ENCODE measurements around the gene LRFN2.

The LRFN2 gene

DNA sequence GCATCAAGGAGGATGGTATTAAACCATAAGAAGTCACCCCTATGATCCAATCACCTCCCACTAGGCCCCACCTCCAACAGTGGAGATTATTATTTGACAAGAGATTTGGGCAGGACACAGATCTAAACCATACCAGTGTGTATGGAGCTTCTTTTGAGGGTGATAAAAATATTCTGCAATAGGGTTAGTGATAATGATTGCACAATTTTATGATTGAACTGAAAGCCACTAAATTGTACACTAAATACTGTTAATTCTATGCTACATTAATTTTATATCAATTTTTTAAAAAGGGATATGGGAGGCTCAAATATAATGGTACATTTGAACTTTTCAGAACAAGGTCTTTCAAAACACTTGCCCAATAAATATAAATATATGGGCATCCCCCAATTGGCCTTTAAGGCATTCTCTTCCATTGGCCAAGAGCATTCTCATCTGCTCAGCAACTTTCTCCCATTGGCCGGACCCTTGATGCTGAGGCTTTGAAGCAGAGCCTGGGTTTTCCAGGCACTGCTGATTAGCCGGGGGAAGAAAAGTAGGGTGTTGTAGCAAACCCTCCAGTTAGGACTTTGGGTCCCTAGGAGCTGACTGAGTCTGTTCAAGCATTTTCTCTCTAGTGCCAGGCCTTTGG is 209.9 kb downstream of the LRFN2 start:
- DNase-seq (ENCODE audit: low read depth): no peak

DNA sequence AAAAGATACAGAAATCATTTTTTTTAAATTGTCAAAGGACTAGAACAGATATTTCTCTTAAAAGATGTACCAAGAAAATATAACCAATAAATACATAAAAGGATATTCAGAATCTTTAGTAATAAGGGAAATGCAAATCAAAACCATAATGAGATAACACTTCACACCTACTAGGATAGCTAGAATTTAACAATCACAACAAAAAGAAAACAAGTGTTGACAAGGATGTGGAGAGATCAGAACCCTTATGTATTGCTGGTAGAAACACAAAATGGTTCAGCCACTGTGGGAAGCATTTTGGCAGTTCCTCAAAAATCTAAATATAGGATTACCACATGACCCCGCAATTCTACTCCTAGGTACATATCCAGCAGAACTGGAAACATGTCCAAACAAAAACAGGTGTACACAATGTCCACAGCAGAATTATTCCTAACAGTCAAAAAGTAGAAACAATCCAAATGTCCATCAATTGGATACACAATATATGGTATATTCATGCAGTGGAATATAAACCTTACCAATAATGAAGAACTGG is 211.0 kb downstream of the LRFN2 start:
- DNase-seq (ENCODE audit: low read depth): no peak

DNA sequence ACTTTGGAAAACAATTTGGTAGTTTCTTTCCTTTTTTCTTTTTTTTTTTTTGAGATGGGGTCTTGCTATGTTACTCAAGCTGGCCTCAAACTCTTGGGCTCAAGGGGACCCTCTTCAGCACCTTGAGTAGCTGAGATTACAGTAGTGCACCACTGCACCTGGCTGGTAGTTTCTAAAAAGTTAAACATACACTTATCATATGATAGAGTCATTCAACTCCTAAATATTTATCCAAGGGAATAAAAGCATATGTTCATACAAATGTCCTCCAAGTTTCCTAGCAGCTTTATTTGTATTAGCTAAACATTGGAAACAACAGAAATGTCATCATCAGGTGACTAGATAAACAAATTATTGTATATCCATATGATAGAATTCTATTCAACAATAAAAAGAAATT is 213.9 kb downstream of the LRFN2 start:
- DNase-seq (ENCODE audit: low read depth): no peak

DNA sequence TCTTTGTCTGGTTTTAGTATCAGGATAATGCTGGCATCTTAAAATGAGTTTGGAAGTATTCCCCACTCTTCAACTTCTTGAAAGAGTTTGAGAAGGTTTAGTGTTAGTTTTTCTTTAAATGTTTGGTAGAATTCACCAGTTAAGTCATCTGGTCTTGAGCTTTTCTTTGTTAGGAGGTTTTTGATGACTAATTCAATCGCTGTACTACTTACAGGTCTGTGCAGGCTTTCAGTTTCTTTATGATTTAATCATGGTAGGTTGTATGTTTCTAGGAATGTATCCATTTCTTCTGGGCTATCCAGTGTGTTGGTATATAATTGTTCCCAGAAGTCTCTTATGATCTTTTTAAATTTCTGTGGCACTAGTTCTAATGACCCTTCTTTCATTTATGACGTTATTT is 215.5 kb downstream of the LRFN2 start:
- no peak for DNase-seq (ENCODE audit: low read depth)

DNA sequence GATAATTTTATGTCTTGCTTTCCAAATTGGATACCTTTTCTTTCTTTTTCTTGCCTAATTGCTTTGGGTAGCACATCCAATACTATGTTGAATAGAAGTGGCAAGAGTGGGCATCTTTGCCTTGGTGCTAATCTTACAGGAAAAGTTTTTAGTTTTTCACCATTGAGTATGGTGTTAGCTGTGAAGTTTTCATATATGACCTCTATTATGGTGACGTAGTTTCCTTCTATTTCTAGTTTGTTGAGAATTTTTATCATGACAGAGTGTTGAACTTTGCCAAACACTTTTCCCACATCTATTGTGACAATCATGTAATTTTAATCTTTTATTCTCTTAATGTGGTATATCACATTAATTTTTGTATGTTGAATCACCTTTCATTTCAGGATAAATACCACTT is 216.1 kb downstream of the LRFN2 start:
- DNase-seq (ENCODE audit: low read depth): no peak

DNA sequence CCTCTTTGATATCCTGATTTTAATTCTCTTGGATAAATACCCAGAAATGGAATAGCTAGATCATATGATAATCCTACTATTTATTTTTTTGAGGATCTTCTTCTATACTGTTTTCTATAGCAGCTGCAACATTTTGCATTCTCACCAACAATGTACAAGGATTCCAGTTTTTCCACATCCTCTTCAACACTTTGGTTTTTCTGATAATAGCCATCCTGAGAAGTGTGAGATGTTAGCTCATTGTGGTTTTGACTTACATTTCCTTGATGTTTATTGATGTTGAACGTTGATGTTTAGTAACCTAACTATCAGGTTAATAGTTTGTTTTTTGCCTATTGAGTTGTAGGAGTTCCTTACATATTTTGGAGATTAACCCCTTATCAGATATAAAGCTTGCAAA is 217.3 kb downstream of the LRFN2 start:
- no peak for DNase-seq (ENCODE audit: low read depth)

DNA sequence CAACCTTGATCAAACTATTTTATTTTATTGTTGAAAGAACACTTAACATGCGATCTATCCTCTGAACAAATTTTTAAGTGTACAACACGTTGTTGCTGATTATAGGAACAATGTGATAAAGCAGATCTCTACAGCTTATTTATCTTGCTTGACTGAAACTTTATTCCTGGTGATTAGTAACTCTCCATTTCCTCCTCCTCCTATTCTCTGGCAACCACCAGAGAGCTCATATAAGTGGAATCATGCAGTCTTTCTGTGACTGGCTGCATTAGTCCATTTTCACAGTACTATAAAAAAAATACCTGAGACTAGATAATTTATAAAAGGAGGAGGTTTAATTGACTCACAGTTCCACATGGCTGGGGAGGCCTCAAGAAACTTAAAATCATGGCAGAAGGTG is 218.1 kb downstream of the LRFN2 start:
- DNase-seq (ENCODE audit: low read depth): no peak

DNA sequence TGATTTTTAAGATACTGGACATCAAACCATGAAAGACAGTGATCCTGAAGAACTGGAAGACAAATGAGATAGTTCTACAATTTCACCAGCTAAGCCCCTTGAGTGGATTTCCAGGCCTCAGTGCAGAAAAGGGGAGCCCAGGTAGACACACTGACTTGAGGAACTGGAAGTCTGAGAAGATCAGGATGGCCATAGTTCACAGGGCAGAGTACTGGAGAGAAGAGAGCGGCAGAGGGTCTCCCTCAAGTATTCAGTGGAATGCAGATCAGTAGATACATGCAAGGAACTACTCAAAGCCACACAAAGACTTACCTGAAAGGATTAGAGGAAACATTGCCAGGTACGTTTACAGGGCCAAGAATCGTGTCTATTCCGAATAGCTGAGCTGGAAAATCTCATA is 224.3 kb downstream of the LRFN2 start:
- no peak for DNase-seq (ENCODE audit: low read depth)

DNA sequence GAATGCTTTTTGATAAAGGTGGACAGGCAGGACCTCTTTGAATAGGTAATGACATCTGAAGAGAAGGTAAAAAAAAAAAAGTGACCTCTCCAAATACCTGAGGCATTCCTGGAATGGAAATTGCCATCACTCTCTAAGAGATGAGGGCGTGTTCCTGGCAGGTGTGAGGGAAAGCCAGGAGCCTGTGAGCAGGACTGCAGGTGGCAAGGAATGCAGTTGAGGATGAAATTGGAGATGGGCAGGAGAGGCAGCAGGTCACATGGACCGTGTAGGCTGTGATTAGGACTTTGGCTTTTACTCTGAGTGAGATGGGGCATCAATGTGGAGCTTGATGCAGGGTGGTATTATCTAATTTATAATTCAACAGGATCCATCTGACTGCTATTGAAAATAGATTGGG is 227.4 kb downstream of the LRFN2 start:
- no peak for DNase-seq (ENCODE audit: low read depth)

DNA sequence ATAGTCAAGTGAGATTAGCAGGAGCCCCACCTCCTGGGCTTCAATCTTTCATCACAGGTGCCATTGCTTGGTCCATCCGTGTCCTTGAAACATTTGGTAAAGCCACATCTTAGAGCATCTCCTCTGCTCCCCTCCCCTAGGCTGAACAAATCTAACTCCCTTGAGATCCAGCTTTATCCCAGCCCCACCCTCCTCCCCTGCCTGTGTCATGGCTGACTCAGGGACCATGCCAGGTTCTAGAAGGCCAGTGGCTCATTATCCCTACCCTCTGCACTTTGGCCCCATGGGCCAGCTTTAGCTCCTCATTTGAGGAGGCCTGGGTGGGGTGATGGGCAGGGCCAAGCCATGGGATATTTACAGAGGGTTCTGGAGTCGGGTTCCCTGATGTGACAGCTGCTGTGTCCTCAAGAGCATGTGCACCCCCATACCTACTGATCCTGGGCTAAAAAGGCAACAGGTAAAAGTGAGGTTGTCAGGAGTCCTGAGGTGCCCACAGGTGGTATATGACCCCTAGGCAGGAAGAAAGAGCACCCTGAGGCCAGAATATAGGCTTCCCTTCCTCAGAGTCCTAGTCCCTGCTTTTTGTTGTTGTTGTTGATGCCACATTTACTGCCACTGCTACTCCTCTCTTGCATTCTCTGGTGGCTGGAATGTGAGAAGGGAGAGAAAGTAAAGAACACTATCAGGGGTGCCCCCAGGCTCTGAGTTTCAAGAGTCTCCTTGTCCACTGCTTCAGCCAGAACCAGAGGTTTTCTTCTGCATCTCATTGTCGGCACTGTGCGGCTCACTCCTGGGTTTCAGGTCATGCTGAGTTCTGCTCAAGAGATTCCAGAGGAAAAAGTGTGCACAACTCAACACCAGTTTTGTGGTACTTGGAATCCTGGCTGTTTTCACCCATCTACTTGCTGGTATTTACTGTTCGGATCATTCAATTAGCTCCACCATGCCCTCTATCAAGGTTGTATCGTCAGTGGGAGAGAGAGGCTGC is 228.4 kb downstream of the LRFN2 start:
- DNase-seq (ENCODE audit: low read depth): no peak

DNA sequence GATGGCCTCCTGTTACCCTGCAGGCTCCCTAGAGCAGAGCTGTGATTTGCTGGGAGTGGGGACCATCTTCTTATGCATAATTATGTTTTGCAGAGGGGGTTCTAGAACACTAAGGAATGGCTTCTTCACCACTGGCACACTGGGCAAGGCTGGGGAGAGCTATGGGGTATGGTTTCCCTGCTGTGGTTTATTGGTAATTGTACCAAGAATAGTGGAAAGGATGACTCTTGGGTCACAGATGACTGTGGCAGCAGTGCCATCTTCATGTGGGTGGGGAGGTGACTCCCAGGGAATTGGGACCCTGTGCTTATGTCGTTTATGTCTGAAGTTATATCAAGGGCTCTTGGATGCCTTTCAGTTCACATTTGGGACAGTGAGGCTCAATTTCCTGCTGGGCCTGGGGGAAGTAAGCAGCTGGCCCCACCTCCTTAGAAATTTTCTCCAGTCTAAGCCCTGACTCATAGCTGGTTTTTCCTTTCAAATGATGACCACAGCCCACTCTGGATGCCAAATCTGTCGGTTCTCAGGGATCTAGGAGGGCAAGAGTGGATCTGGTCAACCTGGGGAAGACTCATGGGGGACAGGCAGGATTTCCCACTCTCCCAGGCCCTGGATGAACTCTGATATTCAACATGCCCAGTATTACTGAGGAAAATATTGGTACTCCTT is 230.8 kb downstream of the LRFN2 start:
- no peak for DNase-seq (ENCODE audit: low read depth)

DNA sequence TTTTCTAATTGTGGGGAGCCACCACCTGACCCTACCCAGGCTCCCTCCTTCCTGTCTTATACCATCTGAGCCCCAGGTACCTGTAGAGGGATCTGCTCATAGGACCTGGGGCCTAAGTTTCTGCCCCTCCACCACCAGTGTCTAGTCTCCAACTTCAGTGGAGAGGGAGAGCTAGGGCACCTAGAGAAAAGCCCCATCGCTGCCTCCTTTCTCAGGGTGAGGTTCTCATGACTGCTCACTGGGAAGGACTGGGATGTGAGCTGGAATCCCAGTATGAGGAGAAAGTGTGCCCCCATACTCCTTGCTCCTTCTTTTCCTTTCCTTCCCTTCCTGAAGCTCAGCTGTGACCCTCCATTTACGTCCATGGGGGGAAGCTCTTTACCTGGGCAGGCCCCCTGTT is 231.6 kb downstream of the LRFN2 start:
- no peak for DNase-seq (ENCODE audit: low read depth)

DNA sequence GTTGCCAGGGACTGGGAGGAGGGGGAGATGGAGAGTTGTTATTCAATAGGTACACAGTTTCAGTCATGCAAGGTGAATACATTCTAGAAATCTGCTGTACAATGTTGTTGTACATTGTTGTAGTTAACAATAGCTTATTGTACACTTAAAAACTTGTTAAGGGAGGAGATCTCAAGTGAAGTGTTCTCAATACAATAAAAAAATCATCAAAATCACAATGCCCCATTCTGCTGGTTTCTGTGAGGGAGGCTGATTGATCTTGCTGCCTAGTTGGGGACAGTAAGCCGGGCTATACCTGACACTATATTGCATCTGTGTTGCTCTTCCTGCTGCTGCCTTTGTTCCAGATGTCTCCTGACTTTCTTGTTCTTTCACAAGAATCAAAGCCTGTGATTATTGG is 232.1 kb downstream of the LRFN2 start:
- DNase-seq (ENCODE audit: low read depth): no peak

DNA sequence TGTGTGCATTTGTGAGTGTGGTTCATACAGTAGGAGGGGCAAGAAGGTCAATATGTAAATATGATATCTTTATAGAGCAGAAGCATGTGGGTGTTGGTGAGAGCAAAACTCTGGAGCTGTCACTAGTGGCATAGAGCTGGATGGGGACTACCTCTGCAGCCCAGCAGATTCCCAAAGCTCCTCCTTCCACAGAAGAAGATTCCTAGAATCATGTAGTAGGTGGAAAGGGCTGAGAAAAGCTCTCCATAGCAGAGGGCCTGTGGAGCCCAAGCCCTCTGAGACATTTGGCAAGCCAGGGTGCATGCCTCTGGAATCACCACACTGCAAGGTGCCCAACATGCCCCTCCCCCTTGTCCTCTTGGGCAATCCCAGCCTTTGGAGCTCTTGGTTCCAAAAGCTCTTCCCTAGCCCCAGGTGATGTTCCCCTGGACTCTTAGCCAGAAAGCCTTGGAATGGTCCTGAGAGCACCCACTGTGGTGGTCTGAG is 233.2 kb downstream of the LRFN2 start:
- no peak for DNase-seq (ENCODE audit: low read depth)

DNA sequence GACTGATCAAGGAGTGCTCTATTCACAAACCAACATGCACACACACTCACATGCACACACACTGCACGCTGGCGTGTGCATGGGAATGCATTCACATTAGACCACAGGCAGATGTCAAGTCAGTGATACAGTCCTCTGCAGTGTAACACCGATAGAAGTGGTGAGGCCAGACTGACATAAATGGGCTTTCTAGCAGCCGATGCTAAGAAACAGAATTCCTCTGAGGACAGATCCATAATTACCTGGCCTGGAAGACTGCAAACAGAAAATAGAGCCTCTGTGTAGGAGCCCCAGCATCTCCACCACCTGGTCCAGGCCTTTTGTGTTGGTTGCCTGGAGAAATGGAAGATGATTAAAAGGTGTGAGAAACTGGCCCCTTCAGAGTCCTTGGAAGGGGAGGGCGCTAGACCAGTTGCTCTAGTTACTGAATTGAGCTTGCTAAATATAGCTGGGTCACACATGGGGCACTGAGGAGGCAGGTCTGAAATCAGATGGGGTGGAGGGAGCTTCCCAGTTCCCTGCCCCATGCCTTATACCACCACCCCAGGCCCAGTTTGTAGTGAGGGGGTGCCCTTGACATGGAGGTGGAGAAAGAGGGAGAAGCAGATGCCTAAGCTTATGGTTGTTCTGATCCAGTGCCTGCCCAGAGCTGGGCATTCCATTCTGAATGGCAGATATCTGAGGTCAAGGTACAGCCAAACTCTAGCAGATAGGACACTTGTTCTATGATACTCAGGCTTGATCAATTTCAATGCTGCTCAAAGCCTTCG is 233.8 kb downstream of the LRFN2 start:
- DNase-seq (ENCODE audit: low read depth): no peak

DNA sequence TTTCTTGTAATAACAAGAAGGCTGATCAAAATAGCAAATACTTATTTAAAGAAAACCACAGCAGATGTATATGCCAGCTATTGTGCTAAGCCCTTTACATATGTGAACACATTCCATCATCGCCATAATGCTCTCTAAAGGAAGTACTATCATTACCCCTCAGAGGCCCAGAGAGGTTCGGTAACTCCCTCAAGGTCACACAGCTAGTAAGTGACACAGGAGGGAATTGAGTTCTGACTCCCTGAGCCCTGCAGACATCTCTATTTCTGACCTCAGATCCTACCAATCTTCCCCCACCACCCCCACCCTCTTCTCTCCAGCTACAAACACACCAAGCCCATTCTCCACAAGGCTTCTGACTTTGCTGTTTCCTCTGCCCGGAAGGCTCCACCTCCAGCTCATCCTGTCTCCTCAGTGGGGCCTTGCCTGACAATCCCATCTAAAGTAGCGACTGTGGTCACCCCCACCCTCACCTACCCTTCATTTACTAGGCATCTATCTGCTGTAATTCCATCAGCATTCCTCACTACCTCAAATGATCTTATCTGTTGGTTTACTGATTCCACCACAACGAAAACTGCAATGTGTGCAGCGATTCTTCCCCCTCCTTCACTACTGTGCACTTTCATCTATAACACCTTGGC is 234.5 kb downstream of the LRFN2 start:
- no peak for DNase-seq (ENCODE audit: low read depth)

DNA sequence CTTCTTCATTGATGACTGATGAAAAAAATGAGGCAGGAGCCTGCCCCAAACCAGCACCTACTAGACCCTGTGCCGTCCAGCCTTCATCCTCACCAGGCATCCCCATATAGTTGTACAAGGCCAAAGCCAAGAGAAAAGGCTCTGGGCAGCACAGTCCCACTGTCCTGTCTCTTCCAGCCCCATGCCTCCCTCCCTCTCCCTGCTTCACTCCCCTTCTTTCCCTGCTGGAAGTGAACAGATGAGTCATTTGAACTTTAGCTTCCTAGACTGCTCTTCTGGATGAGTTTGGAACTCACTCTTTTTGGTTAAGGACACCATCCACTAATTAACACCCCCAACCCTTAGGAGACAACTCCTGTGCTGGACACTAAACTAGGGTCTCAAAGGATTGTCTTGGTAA is 235.2 kb downstream of the LRFN2 start:
- DNase-seq (ENCODE audit: low read depth): no peak

DNA sequence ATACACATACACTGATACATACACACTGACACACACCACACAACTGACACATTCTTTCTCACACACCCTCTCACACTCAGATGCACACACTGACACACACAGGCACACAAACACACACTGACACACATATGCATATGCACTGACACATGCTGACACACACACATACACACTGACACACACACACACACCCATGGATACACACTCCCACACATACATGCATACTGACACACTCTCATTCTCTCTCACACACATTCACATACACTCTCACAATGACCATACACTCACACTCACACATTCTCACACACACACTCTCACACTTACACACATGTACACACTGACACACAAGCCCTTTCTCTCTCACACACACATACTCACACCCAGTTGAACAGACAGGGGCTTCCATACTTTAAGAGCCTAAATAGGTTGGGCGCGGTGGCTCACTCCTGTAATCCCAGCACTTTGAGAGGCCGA is 236.4 kb downstream of the LRFN2 start:
- no peak for DNase-seq (ENCODE audit: low read depth)

DNA sequence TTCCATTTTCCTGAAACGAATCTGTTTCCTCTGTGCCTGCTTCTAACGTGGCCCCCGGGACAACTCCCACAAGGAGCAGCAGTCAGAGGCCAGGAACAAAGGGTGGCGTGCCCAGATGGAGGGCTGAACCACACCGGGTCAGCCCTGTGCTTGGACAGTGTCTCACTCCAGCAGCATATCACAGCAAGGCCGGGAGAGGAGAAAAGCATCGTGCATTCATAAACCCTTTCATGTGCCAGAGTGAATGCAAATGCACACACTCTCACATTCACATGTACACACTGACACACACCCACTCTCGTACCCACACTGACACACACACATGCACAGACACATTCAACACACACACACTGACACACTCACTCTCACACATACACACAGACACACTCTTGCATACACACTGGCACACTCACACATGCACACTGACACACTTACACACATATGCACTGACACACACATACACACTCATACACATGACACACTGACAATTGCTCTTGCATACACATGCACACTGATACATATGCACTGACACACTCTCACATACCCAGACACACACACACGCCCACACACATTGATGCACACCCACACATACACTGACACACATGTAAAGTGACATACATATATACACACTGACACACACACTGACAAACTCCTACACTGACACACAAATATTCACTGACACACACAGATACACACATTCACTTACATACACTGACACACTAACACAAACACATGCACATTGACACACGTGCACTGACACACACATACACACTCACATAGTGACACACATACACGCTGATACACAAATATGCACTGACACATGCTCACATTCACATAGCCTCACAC is 237.0 kb downstream of the LRFN2 start:
- no peak for DNase-seq (ENCODE audit: low read depth)
